CD4-positive, alpha-beta T cell (primary cell): ENCODE measurements around the gene ADCY10. TPM values are rescaled to one million over a fixed set of nuclear protein-coding genes. Genes with fewer than 3 reads are reported as not detected.

ENCODE experiments used
- ATAC-seq: fragments of 200-7000 bp; cut with Tn5 transposase; one replicate; pipeline ENCODE4 v1.10.0; 2022; ENCODE audit warnings: mild to moderate bottlenecking; ENCODE audit not compliant: poor library complexity
- CTCF ChIA-PET: fragments of 350-600 bp; sonication (Branson Sonifier 250); formaldehyde crosslinking; loops from one replicate; lab custom pipeline; 2021; ENCODE audit warnings: antibody characterized with exemption, inconsistent platforms; lab: Charles Lee
- POLR2A ChIA-PET: fragments of 350-600 bp; sonication (Branson Sonifier 250); formaldehyde crosslinking; loops from one replicate; lab custom pipeline; 2021; ENCODE audit warnings: antibody characterized with exemption, inconsistent platforms; lab: Charles Lee
- DNase-seq, 14 experiments: peaks; one replicate each; pipeline ENCODE4 v3.0.0-alpha.2; 2013 to 2020; ENCODE audit warnings: mixed read lengths in 2 of 14
- H3K27ac ChIP-seq, 2 donors: one replicate each; pipeline versions ENCODE4 v1.5.1 to v1.7.0; 2013; ENCODE audit warnings: low read length in 2 of 2, low read depth in 1 of 2, mild to moderate bottlenecking in 1 of 2
- H3K27me3 ChIP-seq, 2 experiments: 1 replicate in 1 of 2; 2 replicates in 1 of 2; pipeline versions ENCODE4 v1.6.1 to v1.7.0; 2013; ENCODE audit warnings: low read length in 2 of 2, control low read depth in 1 of 2, mild to moderate bottlenecking in 1 of 2, moderate library complexity in 1 of 2; ENCODE audit not compliant: insufficient read depth in 2 of 2, control insufficient read depth in 1 of 2
- H3K36me3 ChIP-seq: one replicate; pipeline ENCODE4 v1.6.1; 2013; ENCODE audit warnings: low read length, control low read depth; ENCODE audit not compliant: insufficient read depth
- H3K4me1 ChIP-seq: one replicate; pipeline ENCODE4 v1.6.1; 2013; ENCODE audit warnings: low read length, control low read depth; ENCODE audit not compliant: insufficient read depth
- H3K4me3 ChIP-seq: one replicate; pipeline ENCODE4 v1.5.1; 2013; ENCODE audit warnings: mild to moderate bottlenecking, low read length, moderate library complexity
- H3K9me3 ChIP-seq, 2 experiments: 1 replicate in 1 of 2; 2 replicates in 1 of 2; pipeline versions ENCODE4 v1.6.1 to v1.7.0; 2013; ENCODE audit warnings: low read length in 2 of 2, mild to moderate bottlenecking in 2 of 2, control low read depth in 1 of 2, moderate library complexity in 1 of 2; ENCODE audit not compliant: control insufficient read depth in 1 of 2, insufficient read depth in 1 of 2
- H3K27ac Mint-ChIP-seq: one replicate; pipeline ENCODE4 v1.8.0; 2020; ENCODE audit warnings: mixed read lengths
- H3K27me3 Mint-ChIP-seq: one replicate; pipeline ENCODE4 v1.8.0; 2021; ENCODE audit warnings: mixed read lengths
- H3K36me3 Mint-ChIP-seq: one replicate; pipeline ENCODE4 v1.8.0; 2021; ENCODE audit warnings: low read depth, mixed read lengths
- H3K4me1 Mint-ChIP-seq: one replicate; pipeline ENCODE4 v1.8.0; 2021; ENCODE audit warnings: low read depth, mixed read lengths
- H3K4me3 Mint-ChIP-seq: one replicate; pipeline ENCODE4 v1.8.0; 2020; ENCODE audit warnings: mild to moderate bottlenecking, mixed read lengths
- H3K9me3 Mint-ChIP-seq: one replicate; pipeline ENCODE4 v1.8.0; 2020; ENCODE audit warnings: mixed read lengths
- CTCF ChIP-seq: fragments of 200-600 bp; IDR thresholded peaks from one replicate; pipeline ENCODE4 v1.8.0; 2022; ENCODE audit warnings: antibody characterized with exemption, mild to moderate bottlenecking
- intact Hi-C, 2 experiments: fragments of 100-400 bp; cut with DNase I in 1 of 2; cut with micrococcal nuclease in 1 of 2; formaldehyde crosslinking; loops; one replicate each; pipeline versions ENCODE4 v1.15.1 to v1.9.0; 2023 to 2025; cut with DNase I, micrococcal nuclease
- total RNA-seq, 174 experiments: library from RNA in 2 of 174; stranded (reverse) in 2 of 174; gene quantifications; one replicate each; pipeline ENCODE4 v1.2.3 and lab custom pipeline; 2021 to 2026

The ADCY10 gene
- total RNA-seq, 2 experiments from 2014 or later, result 0.11 to 0.52 TPM

- Mint-ChIP-seq H3K36me3 (no peaks in the 10 kb centered on the region), H3K27ac (no peak overlapping the region), H3K4me3 (no peak overlapping the region), H3K9me3 (no peaks in the 10 kb centered on the region), H3K4me1 (peaks cover 8% of the 10 kb centered on the region), H3K27me3 (peaks cover 22% of the 10 kb centered on the region)
- POLR2A ChIA-PET, result no interaction called here
- no peak for TF ChIP-seq CTCF
- Histone ChIP-seq H3K4me3 (no peak overlapping the region), H3K9me3 (no peaks in the 10 kb centered on the region), H3K4me1 (peaks cover 11% of the 10 kb centered on the region), H3K27ac (no peak overlapping the region), H3K36me3 (no peaks in the 10 kb centered on the region), H3K27me3 (peaks cover 0 to 15% of the 10 kb centered on the region in 2 experiments)
- intact Hi-C loops, result no loop called here
- ATAC-seq (no peak), DNase-seq (no peak)
- CTCF ChIA-PET, result no interaction called here
Observed at GRCh38 chr1:167821356-167821685, 92.6 kb downstream of the ADCY10 start.

GRCh38 chr1:167820684-167821355 lies 93.1 kb downstream of the ADCY10 start:
- CTCF ChIA-PET, result no interaction called here
- no peak for ATAC-seq

GRCh38 chr1:167819849-167820683 lies 93.9 kb downstream of the ADCY10 start:
- Histone ChIP-seq H3K4me1 (peaks cover 11% of the 10 kb centered on the region), H3K27me3 (peaks cover 0 to 15% of the 10 kb centered on the region in 2 experiments), H3K36me3 (no peaks in the 10 kb centered on the region), H3K4me3 (peak overlapping the region; percentile 30), H3K9me3 (peaks cover 0 to 10% of the 10 kb centered on the region in 2 experiments), H3K27ac (no peak overlapping the region)
- Mint-ChIP-seq H3K4me3 (no peak overlapping the region), H3K4me1 (peaks cover 8% of the 10 kb centered on the region), H3K9me3 (peaks cover 3% of the 10 kb centered on the region), H3K27ac (no peak overlapping the region), H3K36me3 (no peaks in the 10 kb centered on the region), H3K27me3 (peaks cover 22% of the 10 kb centered on the region)
- ATAC-seq (no peak), DNase-seq (peak in 4 of 14 experiments; percentile 1 to 52 (median 30))
- POLR2A ChIA-PET, result no interaction called here
- CTCF ChIA-PET, result no interaction called here
- no peak for TF ChIP-seq CTCF
- intact Hi-C loops, result no loop called here

More at GRCh38 chr1:167820684-167821355, 93.1 kb downstream of the ADCY10 start:
- Mint-ChIP-seq H3K27me3 (peaks cover 22% of the 10 kb centered on the region), H3K9me3 (peaks cover 2% of the 10 kb centered on the region), H3K4me3 (no peak overlapping the region), H3K27ac (no peak overlapping the region), H3K4me1 (peaks cover 8% of the 10 kb centered on the region), H3K36me3 (no peaks in the 10 kb centered on the region)
- POLR2A ChIA-PET, result no interaction called here
- no peak for TF ChIP-seq CTCF
- intact Hi-C loops, result no loop called here
- DNase-seq, result no peak
- no peak overlapping the region for H3K27ac ChIP-seq
- H3K9me3 ChIP-seq, result peaks cover 0 to 2% of the 10 kb centered on the region in 2 experiments
- H3K27me3 ChIP-seq, result peaks cover 0 to 15% of the 10 kb centered on the region in 2 experiments
- no peak overlapping the region for H3K4me3 ChIP-seq
- H3K36me3 ChIP-seq, result no peaks in the 10 kb centered on the region
- peaks cover 11% of the 10 kb centered on the region for H3K4me1 ChIP-seq
